OCI-LY7 (cell line): ENCODE measurements around the gene ALDH7A1.

Experiments
- EZH2phosphoT487 ChIP-seq: fragments of 200-600 bp; sonication (generic); IDR thresholded peaks from 2 replicates; pipeline ENCODE4 v1.6.1; 2018; ENCODE audit warnings: low read depth, borderline replicate concordance, mild to moderate bottlenecking, mixed run types, antibody characterized with exemption, low read length, moderate library complexity, mixed read lengths
- TF ChIP-seq, protein P1 (sequence below): fragments of 200-600 bp; sonication (generic); conservative IDR thresholded peaks from 2 replicates; pipeline ENCODE4 v1.5.1; 2014; ENCODE audit warnings: mild to moderate bottlenecking, antibody characterized with exemption, low read length, moderate library complexity, mixed read lengths

- TF ChIP-seq, protein P1, sequence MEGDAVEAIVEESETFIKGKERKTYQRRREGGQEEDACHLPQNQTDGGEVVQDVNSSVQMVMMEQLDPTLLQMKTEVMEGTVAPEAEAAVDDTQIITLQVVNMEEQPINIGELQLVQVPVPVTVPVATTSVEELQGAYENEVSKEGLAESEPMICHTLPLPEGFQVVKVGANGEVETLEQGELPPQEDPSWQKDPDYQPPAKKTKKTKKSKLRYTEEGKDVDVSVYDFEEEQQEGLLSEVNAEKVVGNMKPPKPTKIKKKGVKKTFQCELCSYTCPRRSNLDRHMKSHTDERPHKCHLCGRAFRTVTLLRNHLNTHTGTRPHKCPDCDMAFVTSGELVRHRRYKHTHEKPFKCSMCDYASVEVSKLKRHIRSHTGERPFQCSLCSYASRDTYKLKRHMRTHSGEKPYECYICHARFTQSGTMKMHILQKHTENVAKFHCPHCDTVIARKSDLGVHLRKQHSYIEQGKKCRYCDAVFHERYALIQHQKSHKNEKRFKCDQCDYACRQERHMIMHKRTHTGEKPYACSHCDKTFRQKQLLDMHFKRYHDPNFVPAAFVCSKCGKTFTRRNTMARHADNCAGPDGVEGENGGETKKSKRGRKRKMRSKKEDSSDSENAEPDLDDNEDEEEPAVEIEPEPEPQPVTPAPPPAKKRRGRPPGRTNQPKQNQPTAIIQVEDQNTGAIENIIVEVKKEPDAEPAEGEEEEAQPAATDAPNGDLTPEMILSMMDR, result no peak
- no peak for TF ChIP-seq EZH2phosphoT487
Measured at GRCh38 chr5:126575644-126576043, 19.4 kb downstream of the ALDH7A1 start.
